Osteocyte (in vitro differentiated cells): ENCODE data around the gene PTPRN2. TPM values are rescaled to one million over a fixed set of nuclear protein-coding genes. Genes with fewer than 3 reads are reported as not detected.

Source experiments
- DNase-seq: peaks from one replicate; pipeline ENCODE4 v3.0.0; 2021; ENCODE audit warnings: mixed read lengths; ENCODE audit not compliant: unreplicated experiment; ENCODE audit errors: extremely low spot score
- H3K27ac Mint-ChIP-seq: one replicate; pipeline ENCODE4 v1.8.0; 2021; ENCODE audit warnings: mild to moderate bottlenecking, mixed read lengths; ENCODE audit not compliant: unreplicated experiment
- H3K27me3 Mint-ChIP-seq: one replicate; pipeline ENCODE4 v1.8.0; 2021; ENCODE audit warnings: mixed read lengths; ENCODE audit not compliant: unreplicated experiment
- H3K36me3 Mint-ChIP-seq: one replicate; pipeline ENCODE4 v1.8.0; 2021; ENCODE audit warnings: mixed read lengths; ENCODE audit not compliant: unreplicated experiment
- H3K4me1 Mint-ChIP-seq: one replicate; pipeline ENCODE4 v1.8.0; 2021; ENCODE audit warnings: mixed read lengths; ENCODE audit not compliant: unreplicated experiment
- H3K4me3 Mint-ChIP-seq: one replicate; pipeline ENCODE4 v1.8.0; 2021; ENCODE audit warnings: mild to moderate bottlenecking, moderate library complexity, mixed read lengths; ENCODE audit not compliant: unreplicated experiment
- H3K9me3 Mint-ChIP-seq: one replicate; pipeline ENCODE4 v1.8.0; 2021; ENCODE audit warnings: mixed read lengths; ENCODE audit not compliant: unreplicated experiment
- total RNA-seq: library from RNA; stranded (reverse); gene quantifications from 2 replicates; pipeline ENCODE4 v1.2.1, GENCODE V29; 2021
- TF ChIP-seq, protein P1 (sequence below): fragments of 200-600 bp; sonication (generic); IDR thresholded peaks from 2 replicates; pipeline ENCODE4 v1.5.0; 2021; ENCODE audit warnings: antibody characterized with exemption, mild to moderate bottlenecking, moderate library complexity

Gene PTPRN2
- total RNA-seq, 1 donor from 2014 or later, result 0.59 TPM

DNA sequence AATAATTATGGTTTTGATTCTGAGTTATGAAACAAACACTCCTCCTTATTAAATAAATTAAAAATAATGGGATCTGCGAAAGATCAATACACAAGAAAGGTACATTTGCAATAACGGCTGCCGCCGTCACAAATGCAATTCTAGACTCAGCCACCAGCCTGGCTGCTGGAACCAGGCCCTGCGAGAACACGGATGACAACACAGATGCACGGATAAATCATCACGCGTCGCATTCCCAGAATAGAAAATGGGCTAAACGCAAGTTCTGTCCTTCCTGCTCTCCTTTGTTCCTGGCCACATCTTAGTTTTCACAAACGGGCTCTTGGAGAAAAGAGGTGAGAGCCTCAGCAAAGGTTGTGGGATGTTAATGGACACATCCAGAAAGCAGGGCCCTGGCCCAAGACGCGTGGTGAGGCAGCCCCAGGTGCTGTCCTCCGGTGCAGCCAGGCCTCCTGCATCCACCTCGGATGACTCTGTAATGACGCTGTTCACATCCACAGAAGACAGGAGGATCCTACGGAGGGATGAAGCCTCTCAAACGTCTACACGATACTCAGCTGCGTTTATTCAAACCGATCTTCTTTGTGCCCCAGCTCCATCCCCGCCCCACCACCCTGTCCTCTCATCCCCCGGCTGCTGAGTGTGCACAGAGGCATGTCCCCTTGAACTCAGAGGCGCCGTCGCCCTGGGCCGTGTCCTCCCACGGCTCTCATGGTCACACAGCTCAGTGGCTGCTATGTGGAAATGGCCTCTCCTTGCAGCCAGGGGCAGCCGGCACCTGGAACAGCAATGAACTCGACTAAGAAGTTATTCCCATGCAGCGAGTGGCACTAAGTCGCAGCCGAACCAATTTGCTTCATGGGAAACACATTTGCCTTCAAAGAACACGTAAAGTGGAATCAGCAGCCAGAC is 197.9 kb downstream of the PTPRN2 start:
- DNase-seq, result no peak
- Mint-ChIP-seq H3K36me3 (no peaks in the 10 kb centered on the region), H3K4me3 (no peak overlapping the region), H3K27me3 (no peaks in the 10 kb centered on the region), H3K4me1 (no peaks in the 10 kb centered on the region), H3K27ac (no peak overlapping the region), H3K9me3 (peaks cover 10% of the 10 kb centered on the region)
- TF ChIP-seq, protein P1, sequence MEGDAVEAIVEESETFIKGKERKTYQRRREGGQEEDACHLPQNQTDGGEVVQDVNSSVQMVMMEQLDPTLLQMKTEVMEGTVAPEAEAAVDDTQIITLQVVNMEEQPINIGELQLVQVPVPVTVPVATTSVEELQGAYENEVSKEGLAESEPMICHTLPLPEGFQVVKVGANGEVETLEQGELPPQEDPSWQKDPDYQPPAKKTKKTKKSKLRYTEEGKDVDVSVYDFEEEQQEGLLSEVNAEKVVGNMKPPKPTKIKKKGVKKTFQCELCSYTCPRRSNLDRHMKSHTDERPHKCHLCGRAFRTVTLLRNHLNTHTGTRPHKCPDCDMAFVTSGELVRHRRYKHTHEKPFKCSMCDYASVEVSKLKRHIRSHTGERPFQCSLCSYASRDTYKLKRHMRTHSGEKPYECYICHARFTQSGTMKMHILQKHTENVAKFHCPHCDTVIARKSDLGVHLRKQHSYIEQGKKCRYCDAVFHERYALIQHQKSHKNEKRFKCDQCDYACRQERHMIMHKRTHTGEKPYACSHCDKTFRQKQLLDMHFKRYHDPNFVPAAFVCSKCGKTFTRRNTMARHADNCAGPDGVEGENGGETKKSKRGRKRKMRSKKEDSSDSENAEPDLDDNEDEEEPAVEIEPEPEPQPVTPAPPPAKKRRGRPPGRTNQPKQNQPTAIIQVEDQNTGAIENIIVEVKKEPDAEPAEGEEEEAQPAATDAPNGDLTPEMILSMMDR, result no peak

DNA sequence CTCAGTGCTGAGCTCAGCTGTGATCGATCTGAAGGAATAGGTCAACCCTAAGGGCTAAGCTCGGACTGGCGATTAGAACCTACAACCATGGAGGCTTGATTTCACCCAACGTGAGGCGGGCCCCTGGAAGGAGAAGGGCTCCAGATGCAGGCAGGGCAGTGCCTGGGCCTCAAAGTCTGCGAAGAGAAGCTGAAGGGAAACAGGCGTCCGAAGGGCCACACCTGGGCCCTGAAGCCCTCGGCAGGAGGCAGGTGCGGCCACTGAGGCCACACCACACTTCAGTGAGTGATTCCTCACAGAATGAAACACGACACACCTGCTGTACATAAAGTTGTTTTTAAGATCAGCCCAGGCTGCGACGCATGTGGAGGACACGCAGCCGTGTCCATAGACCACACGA is 198.7 kb downstream of the PTPRN2 start:
- Mint-ChIP-seq H3K27ac (no peak overlapping the region), H3K9me3 (peaks cover 10% of the 10 kb centered on the region), H3K4me1 (no peaks in the 10 kb centered on the region), H3K4me3 (no peak overlapping the region), H3K36me3 (no peaks in the 10 kb centered on the region), H3K27me3 (no peaks in the 10 kb centered on the region)
- DNase-seq, result no peak
- TF ChIP-seq, protein P1, result no peak

DNA sequence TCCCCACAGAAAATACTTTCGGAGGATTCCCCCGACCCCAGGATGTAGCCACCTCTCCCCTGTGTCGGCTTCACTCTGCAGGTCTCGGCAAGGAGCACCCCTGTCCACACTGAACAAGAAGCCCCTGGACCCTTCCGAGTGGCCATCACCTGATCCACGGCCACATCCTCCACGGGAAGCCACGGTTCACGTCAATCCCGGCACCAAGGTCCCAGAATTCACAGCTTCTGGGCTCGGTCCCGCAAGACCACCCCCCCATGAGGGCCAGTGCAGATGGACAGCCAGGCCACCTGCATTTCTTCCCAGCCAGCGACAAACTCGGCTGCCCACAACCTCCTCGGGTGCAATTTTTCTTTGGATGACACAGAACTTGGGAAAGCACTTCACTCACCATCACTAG is 199.6 kb downstream of the PTPRN2 start:
- H3K4me1 Mint-ChIP-seq, result no peaks in the 10 kb centered on the region
- no peak overlapping the region for H3K4me3 Mint-ChIP-seq
- H3K27ac Mint-ChIP-seq, result no peak overlapping the region
- H3K9me3 Mint-ChIP-seq, result peaks cover 10% of the 10 kb centered on the region
- H3K27me3 Mint-ChIP-seq, result no peaks in the 10 kb centered on the region
- no peaks in the 10 kb centered on the region for H3K36me3 Mint-ChIP-seq
- no peak for DNase-seq
- TF ChIP-seq, protein P1, result no peak

DNA sequence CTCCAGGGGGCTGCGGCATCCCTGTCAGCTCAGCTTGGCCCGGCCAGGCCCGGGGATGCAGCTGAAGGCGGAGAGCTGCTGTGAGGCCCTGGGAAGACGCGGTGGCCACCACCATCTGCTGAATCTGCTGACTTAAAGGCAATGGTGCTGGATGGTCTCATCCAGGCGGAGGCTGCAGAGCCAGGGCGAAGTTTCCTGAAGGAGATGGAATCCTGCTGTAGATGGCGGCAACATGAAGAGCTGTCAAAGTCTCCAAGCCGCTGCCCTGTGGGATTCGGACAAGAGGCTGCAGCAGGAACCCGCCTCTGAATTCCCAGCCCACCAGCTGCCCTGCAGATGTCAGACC is 200.1 kb downstream of the PTPRN2 start:
- Mint-ChIP-seq H3K27me3 (no peaks in the 10 kb centered on the region), H3K36me3 (no peaks in the 10 kb centered on the region), H3K4me1 (no peaks in the 10 kb centered on the region), H3K9me3 (peaks cover 10% of the 10 kb centered on the region), H3K27ac (no peak overlapping the region), H3K4me3 (no peak overlapping the region)
- TF ChIP-seq, protein P1, result no peak
- no peak for DNase-seq

DNA sequence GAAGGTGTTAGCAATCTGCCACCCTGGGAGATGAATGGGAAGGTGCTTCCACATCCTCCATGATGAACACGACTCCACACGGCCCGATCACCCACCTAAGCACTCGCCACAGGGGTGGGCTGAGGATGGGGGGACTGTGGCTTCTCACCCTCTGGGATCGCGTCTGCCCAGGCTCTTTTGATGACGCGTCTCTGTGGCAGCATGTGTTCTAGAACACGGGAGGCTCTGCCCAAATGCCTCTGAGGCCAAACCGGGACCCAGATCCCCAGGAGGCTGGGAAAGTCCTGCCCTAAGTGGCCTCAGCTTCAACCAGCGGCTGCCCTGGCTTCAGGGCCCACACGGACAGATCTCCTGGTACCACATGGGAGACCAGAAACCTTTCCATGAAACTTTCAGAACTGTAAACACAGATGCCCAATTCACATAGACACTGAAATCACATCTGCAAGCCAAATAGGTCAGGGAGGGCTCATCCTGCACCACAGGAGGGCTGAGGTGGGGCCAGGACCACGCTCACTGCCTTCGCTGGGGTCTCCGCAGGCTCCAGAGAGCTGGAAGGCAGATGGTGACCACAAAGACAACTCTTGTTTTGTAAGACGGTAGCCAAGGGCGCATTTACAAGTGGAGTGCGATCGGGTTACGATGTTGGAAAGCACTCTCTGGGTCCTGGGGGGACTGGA is 200.6 kb downstream of the PTPRN2 start:
- Mint-ChIP-seq H3K9me3 (peaks cover 10% of the 10 kb centered on the region), H3K4me3 (no peak overlapping the region), H3K27me3 (no peaks in the 10 kb centered on the region), H3K27ac (no peak overlapping the region), H3K36me3 (no peaks in the 10 kb centered on the region), H3K4me1 (no peaks in the 10 kb centered on the region)
- DNase-seq, result no peak
- TF ChIP-seq, protein P1, result no peak
